Type B pancreatic cell (in vitro differentiated cells): Measurements from ENCODE around the gene AGGF1. TPM values are rescaled to one million over a fixed set of nuclear protein-coding genes. Genes with fewer than 3 reads are reported as not detected.
A peak's percentile ranks its signal among the peaks of the same experiment; 100 is the strongest.

ENCODE experiments used
- DNase-seq: peaks from one replicate; pipeline ENCODE4 v3.0.0; 2021; ENCODE audit warnings: mixed read lengths; ENCODE audit not compliant: unreplicated experiment; ENCODE audit errors: extremely low spot score
- H3K27ac Mint-ChIP-seq: 2 replicates; pipeline ENCODE4 v1.8.0; 2021; ENCODE audit warnings: mild to moderate bottlenecking, mixed read lengths
- H3K27me3 Mint-ChIP-seq: 2 replicates; pipeline ENCODE4 v1.8.0; 2021; ENCODE audit warnings: mixed read lengths
- H3K36me3 Mint-ChIP-seq: 2 replicates; pipeline ENCODE4 v1.8.0; 2021; ENCODE audit warnings: mixed read lengths
- H3K4me1 Mint-ChIP-seq: one replicate; pipeline ENCODE4 v1.8.0; 2021; ENCODE audit warnings: mixed read lengths; ENCODE audit not compliant: unreplicated experiment
- H3K4me3 Mint-ChIP-seq: 2 replicates; pipeline ENCODE4 v1.8.0; 2021; ENCODE audit warnings: mild to moderate bottlenecking, mixed read lengths
- H3K9me3 Mint-ChIP-seq: 2 replicates; pipeline ENCODE4 v1.8.0; 2021; ENCODE audit warnings: mixed read lengths
- CTCF ChIP-seq: fragments of 200-600 bp; sonication (generic); conservative IDR thresholded peaks from 2 replicates; pipeline ENCODE4 v1.5.0; 2021; ENCODE audit warnings: antibody characterized with exemption, mild to moderate bottlenecking
- long read RNA-seq: library from polyadenylated mRNA; unstranded; transcript quantifications from one replicate; pipeline ENCODE4 v2.0.0, GENCODE V29; 2020
- total RNA-seq: library from RNA; stranded (reverse); gene quantifications from 2 replicates; pipeline ENCODE4 v1.2.1, GENCODE V29; 2021; ENCODE audit warnings: low replicate concordance

The AGGF1 gene
- 25.1 and 25.4 TPM in 2 replicates for total RNA-seq
- long read RNA-seq, full-length matches to known transcripts, result 1 of 47 reads
- long read RNA-seq, partial matches to known transcripts, result 45 of 47 reads
- long read RNA-seq, other reads (novel, unspliced or antisense), result 1 of 47 reads

GRCh38 chr5:77030097-77031071 is at the start of gene AGGF1:
AGGF1 (plus strand) TSS chr5:77030404; CDS start chr5:77030767, 363 bp downstream.
- H3K36me3 Mint-ChIP-seq, result peaks cover 9% of the 10 kb centered on the region
- peaks cover 14% of the 10 kb centered on the region for H3K9me3 Mint-ChIP-seq
- peaks cover 15% of the 10 kb centered on the region for H3K4me1 Mint-ChIP-seq
- H3K27ac Mint-ChIP-seq, result peak within 1 kb of the TSS; percentile 92
- DNase-seq, result peak; percentile 89
- H3K4me3 Mint-ChIP-seq, result peak within 1 kb of the TSS; percentile 94
- H3K27me3 Mint-ChIP-seq, result peaks cover 8% of the 10 kb centered on the region
- no peak for TF ChIP-seq CTCF

- no peak for TF ChIP-seq CTCF
- Mint-ChIP-seq H3K4me1 (no peaks in the 10 kb centered on the region), H3K27me3 (no peaks in the 10 kb centered on the region), H3K9me3 (no peaks in the 10 kb centered on the region), H3K27ac (no peak overlapping the region), H3K4me3 (no peak overlapping the region), H3K36me3 (no peaks in the 10 kb centered on the region)
- DNase-seq, result no peak
Observed at GRCh38 chr5:76980518-76981144, 49.6 kb upstream of the AGGF1 start.

- H3K4me1 Mint-ChIP-seq, result peaks cover 7% of the 10 kb centered on the region
- H3K36me3 Mint-ChIP-seq, result no peaks in the 10 kb centered on the region
- TF ChIP-seq CTCF, result no peak
- no peak for DNase-seq
- no peak overlapping the region for H3K27ac Mint-ChIP-seq
- no peaks in the 10 kb centered on the region for H3K27me3 Mint-ChIP-seq
- H3K4me3 Mint-ChIP-seq, result no peak overlapping the region
- H3K9me3 Mint-ChIP-seq, result no peaks in the 10 kb centered on the region
Observed at GRCh38 chr5:76982450-76982849, 47.8 kb upstream of the AGGF1 start.

- H3K4me3 Mint-ChIP-seq, result no peak overlapping the region
- no peaks in the 10 kb centered on the region for H3K9me3 Mint-ChIP-seq
- peaks cover 7% of the 10 kb centered on the region for H3K4me1 Mint-ChIP-seq
- DNase-seq, result no peak
- no peak overlapping the region for H3K27ac Mint-ChIP-seq
- H3K27me3 Mint-ChIP-seq, result peaks cover 2% of the 10 kb centered on the region
- H3K36me3 Mint-ChIP-seq, result no peaks in the 10 kb centered on the region
- TF ChIP-seq CTCF, result no peak
Observed at GRCh38 chr5:76983468-76983867, 46.7 kb upstream of the AGGF1 start.

GRCh38 chr5:76986825-76987526 is 43.2 kb upstream of the AGGF1 start:
- H3K27me3 Mint-ChIP-seq, result peaks cover 3% of the 10 kb centered on the region
- no peak overlapping the region for H3K27ac Mint-ChIP-seq
- peaks cover 7% of the 10 kb centered on the region for H3K4me1 Mint-ChIP-seq
- DNase-seq, result no peak
- H3K4me3 Mint-ChIP-seq, result no peak overlapping the region
- no peaks in the 10 kb centered on the region for H3K36me3 Mint-ChIP-seq
- no peaks in the 10 kb centered on the region for H3K9me3 Mint-ChIP-seq
- no peak for TF ChIP-seq CTCF
